ENCODE results near the gene EPB41L4B.

The EPB41L4B gene

DNA sequence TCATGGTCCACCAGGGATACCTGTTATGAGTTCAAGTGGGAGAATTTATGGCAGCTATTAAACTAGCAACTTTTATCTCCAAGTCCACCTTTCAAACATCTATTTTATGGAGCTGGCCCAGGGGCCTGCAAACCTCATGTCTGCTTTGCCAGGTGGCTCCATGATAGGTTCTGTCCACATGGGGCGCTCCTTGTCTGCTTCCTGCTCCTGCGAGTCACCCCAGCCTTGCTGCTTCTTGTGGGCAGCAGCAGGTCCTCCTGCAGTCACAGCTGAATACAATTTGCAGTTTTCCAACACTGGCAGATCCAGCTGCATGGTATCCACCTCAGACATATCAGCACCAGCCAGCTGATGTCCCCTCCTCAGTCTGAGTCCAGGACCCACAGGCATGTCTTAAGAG, 114.2 kb downstream of the EPB41L4B start:
- in situ Hi-C loops (cut with MboI; ENCODE audit: low sequenced_read_pairs), result no loop called here

DNA sequence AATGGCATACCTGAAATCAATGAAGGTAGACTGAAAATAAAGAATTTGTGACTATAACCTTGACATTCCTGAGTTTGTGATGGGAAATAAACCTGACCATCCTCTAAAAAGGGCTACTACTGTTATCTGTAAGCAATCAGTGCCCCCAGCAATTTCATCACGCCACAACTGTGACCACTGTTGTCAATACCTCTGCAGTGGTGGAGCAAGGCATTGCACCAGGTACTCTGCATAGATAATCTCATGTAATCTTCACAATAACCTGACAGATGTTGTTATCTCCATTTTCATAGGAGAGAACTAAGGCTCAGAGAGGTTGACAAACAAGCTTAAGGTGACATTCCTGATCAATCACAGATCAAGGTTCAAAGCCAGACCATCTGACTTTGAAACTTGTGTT, 115.3 kb downstream of the EPB41L4B start:
- in situ Hi-C loops (cut with MboI; ENCODE audit: low sequenced_read_pairs), result no loop called here

DNA sequence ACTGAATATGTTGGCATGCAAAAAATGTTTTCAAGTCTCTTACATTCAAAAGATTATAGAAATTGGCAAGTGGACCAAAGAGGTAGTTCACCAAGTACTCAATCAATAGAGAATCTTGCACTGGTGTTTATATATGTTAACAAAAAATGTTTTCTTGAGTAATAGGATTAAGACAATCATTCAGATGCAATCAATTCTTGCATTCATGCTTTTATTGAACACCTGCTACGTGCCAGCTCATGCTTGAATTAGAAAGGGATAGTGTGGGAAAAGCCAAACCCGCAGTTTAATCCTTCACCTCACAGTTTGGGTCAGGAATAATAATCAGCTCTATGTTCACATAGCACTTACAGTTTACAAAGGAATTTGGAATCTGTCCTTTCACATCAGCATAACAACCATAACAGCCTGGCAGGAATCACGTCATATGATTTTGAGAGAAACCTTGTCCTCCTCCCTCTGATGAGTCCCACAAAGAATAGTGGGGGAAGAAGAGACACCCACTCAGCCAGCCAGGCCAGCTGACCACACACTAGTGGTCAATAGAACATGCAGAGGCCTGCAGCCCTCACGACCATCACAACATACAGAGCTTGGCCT, 117.0 kb downstream of the EPB41L4B start:
- in situ Hi-C loops (cut with MboI; ENCODE audit: low sequenced_read_pairs), result no loop called here

DNA sequence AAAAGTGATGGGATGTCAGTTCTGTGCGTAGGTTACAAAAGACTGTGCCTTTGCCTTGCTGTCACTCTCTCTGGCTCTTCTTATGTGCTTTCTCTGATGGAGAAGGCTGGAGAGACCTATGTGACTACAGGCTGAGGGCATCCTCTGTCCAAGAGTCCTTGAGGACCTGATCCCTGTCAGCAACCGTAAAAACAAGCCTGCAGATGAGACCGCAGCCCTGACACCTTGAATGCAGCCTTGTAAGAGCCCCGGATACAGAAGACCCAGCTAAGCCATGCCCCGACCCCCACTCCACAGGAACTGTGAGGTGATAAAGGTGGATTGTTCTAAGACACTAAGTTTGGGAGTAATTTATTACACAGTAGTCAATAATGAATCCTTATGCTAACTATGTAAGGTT, 121.2 kb downstream of the EPB41L4B start:
- in situ Hi-C loops (cut with MboI; ENCODE audit: low sequenced_read_pairs), result no loop called here

DNA sequence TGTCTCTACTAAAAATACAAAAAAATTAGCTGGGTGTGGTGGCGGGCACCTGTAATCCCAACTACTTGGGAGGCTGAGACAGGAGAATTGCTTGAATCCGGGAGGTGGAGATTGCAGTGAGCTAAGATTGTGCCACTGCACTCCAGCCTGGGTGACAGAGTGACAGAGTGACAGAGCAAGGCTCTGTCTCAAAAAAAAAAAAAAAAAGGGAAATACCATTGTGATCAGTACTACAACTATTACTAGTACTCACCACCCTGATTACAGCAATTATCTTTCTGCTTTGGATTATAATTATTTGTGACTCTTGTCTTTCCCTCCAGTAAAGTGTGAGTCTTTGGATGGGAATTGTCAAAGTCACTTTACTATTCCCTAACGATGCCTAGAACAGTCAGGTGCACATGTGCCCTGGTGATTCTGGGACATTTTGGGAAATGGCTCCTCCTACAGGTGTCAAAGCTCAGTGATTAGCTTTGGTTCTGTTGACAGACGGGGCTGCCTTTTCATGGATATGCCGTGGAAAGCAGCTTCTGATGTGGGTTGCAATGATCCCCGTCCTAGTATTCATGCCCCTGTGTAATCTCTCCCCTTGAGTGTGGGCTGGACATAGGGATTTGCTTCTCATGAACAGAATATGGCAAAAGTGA, 122.0 kb downstream of the EPB41L4B start:
- in situ Hi-C loops (cut with MboI; ENCODE audit: low sequenced_read_pairs), result no loop called here

DNA sequence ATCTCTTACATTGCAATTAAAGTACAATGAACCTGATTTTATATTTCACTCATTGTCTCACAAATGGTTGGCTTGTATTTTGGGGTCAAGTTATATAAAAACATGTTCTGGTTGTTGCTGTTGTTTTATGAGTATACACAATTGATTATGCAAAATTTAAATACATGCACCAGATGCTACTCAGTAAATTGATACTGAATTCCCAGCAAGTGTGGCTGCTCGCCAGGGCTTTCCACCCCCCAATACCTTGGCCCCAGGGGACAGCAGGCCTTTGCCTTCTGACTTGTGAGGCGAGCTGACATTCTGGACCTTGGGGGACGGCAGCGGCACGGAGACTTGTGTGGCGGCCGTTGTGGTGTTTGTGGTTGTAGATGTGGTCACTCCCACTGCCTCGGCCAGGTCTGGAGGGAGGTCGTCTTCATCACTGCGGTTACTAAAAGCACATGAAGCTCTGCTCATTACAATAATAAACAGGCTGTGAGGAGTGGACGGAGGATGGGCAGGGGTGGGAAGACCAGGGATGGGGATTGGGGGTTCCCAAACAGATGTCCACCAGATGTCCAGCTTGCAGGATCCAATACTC, 126.8 kb downstream of the EPB41L4B start:
- in situ Hi-C loops (cut with MboI; ENCODE audit: low sequenced_read_pairs), result no loop called here

DNA sequence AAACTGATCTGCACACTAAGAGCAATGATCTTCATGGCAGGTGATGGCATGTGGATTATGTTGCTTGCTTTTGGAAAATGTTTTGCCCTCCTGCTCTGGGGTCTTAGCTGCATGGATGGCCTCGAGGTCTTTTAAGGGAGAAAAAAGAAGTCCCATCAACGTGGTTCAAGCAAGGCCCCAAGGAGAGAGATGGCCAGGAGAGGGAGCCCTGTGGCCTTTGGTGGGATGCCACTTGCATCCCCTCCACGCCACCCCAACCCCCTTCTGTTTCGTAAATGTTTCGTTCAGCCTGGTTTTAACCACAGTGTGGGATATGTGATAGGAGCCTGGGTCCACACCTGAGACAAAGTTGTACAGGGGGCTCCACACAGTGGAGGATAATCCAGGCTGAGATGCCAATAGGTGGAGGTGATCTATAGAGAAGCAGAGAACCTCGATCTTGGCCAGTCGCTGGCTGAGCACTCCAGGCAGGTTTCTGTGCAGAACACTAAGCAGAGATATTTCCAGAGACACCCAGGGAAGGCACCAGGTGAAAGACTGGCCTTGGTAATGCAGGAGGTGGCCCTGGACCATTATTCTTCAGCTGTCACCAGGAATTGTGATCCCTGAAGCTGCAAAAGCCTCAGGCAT, 128.0 kb downstream of the EPB41L4B start:
- in situ Hi-C loops (cut with MboI; ENCODE audit: low sequenced_read_pairs), result no loop called here

DNA sequence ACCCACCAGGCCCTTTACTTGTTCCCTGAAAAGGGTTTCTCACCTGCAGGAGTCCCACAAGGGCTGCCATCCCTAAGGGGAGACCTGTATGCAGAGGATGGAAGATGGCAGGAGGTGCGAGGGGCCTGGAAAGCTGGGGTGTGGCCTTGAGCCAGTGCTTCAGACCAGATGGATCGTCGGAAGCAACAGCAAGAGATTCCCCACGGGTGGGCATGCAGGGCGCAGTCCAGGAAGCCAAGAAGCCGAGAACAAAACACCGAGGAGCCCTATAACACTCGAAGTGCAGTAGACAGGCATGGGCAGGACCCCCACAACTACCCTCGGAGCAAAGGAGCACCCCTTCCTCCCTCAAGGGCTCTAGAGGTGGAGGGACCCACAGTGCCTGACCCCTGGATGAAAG, 129.1 kb downstream of the EPB41L4B start:
- in situ Hi-C loops (cut with MboI; ENCODE audit: low sequenced_read_pairs), result no loop called here

DNA sequence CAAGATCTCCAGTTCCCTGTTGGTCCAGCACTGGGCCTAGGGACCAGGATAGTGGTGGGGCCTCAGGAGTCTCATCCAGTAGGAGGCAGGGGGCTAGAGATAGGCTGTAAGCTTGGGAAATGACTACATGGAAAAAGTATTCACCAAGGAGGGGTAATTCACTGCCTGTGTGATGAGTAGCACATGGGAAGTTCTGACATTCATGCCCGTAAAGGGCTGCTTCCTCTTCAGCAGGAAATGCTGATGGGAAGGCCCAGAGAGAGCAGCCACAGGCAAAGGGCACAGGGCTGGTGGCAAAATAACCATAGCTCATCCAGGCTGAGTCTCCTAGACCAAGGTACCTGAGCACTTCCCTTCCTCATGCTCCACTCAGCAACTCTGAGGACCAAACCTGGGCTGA, 130.7 kb downstream of the EPB41L4B start:
- in situ Hi-C loops (cut with MboI; ENCODE audit: low sequenced_read_pairs), result no loop called here

DNA sequence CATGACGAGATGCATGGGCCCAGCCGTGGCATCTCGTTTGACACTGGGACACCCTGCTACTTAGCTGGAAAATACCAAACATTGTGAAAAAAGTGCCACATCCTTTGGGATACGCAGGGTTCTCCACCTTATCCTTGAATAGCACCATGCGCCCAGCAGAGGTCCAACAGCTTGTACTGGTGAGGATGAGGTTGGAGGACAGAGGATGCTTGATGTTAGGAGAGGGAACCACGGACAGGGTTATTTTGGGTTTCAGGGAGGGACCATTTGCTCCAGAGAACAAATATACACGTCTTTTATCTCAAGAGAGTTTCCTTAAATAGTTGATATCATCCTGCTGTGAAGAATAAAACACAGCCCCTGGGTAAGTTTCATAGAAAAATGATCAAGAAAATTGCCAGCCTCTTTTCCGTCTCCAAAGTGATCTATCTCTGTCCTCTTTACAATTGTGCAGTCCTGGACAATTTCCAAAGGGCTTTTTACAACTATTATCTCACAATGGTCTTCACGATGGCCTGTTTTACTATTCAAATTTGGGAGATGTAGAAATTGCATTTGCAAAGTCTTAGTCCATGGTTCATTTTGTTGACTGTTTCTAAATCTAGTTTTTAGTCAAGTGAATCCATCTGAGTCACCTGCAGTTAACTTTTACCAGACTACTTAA, 133.9 kb downstream of the EPB41L4B start:
- in situ Hi-C loops (cut with MboI; ENCODE audit: low sequenced_read_pairs), result no loop called here

DNA sequence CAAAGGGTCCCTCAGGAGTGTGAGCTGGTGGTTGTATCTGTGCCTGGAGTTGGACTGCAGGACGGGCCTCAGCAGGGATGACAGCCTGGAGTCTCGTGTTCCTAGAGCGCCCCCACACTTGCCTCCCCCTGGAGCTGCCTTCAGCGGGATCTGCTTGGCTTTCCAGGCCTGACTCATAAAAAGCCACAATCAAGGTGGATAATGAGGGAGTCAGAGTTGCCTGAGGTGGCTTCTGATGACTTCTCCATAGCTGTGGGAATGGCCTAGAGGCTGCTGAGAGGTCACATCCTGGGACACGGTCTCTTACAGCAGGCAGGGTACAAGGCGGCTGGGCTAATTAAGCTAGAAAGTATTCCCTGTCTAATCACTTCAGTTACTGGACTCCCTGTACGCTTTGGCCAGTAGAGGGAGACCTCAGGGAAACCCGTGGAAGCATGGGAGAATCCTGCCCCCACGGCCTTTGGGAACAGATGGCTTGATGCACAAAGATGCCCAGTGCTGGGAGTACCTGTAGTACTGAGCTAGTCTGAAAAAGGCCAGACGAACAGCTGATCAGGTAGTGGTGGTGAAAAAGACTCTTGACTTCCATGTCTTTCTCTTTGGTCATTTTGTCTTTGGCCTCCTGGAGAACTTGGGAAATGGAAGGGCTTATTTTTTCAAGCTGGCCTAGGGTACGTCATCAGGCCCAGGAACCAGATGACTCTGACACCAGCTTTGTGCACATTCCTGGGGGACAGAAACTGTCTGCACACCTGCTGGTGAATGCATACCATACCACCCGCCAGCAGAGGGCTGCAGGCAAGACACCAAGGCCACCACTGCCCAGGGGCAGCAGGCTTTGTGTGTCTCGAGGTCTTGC, 137.7 kb downstream of the EPB41L4B start:
- in situ Hi-C loops (cut with MboI; ENCODE audit: low sequenced_read_pairs), result no loop called here

DNA sequence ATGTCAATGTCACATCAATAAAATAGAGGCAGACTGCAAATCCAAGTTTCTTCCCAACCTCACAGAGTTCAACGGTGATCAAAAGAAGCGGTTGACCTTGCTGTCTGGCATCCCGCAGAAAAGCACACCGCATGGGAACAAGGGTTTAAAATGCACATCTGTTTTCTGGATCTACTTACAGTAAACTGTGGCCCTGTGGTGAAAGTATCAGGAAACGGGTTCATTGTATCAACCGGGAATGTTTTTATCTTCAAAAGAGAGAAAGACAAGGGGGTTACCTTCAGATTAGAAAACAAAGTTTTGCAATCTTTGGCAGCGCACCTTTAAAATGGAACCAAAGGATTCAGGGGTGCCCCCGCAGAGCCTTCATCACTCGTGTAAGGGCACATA, 138.3 kb downstream of the EPB41L4B start:
- in situ Hi-C loops (cut with MboI; ENCODE audit: low sequenced_read_pairs), result no loop called here

DNA sequence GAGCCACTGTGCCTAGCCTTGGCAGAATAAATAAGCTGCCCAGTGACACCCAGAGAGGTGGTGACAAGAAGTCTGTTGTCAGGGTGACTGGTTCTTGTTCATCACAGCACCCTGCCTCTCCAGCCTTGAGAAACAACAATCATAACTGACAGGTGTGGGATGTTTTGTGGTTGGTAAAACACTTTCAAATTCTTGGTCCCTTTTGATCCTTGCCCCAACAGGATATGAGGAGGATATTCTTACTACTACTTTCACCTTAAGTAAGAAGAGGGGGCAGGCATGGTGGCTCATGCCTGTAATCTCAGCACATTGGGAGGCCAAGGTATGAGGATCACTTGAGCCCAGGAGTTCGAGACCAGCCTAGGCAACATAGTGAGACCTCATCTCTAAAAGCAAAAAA, 139.6 kb downstream of the EPB41L4B start:
- in situ Hi-C loops (cut with MboI; ENCODE audit: low sequenced_read_pairs), result no loop called here

DNA sequence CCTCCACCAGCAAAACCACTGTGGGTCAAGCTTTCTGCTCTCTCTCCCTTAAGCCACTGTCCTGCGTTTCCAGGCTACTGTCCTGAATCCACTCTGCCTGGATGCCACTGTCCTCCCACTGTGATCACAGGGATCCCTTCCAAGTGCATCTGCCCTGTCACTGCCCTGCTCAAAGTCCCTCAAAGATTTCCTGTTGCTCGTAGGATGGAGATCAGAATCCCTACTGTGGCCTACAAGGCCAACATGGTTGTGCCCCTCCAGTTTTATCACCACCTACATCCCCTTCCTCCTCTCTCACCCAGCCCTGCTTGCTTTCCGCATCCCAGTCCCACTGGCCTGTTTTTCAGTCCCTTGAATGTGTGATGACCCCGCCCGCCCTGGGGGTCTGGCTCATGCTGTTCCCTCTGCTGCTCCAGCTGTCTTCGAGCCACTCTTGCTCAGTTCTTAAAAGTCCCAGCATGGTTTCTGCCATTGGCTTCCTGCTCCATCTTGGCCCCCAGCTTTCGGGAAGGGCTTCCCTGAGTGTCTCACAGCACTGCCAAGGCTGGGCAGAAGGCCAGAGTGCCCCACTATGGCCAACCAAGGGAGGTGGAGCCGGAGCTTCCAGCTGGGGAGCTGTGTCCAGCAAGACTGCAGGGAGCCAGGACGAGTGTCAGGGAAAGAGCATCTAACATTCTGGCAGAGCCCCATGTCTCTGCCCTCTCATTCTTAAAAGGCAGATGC, 140.9 kb downstream of the EPB41L4B start:
- in situ Hi-C loops (cut with MboI; ENCODE audit: low sequenced_read_pairs), result no loop called here

DNA sequence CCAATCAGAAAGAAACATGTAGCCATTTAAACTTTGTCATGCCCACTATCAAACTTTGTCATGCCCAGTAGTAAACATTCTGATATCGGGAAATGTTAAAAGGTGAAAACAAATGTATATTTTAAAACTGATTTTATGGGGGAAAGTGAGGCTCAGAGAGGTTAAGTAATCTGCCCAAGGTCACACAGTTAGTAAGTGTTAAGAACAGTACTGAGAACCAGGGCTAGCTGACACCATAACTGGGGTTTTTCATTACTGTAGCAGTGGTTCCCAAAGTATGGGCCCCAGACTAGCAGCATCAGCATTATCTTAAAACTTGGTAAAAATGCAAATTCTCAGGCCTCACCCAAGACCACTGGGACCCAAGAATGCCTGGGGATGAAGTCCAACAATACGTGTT, 143.9 kb downstream of the EPB41L4B start:
- in situ Hi-C loops (cut with MboI; ENCODE audit: low sequenced_read_pairs), result no loop called here

DNA sequence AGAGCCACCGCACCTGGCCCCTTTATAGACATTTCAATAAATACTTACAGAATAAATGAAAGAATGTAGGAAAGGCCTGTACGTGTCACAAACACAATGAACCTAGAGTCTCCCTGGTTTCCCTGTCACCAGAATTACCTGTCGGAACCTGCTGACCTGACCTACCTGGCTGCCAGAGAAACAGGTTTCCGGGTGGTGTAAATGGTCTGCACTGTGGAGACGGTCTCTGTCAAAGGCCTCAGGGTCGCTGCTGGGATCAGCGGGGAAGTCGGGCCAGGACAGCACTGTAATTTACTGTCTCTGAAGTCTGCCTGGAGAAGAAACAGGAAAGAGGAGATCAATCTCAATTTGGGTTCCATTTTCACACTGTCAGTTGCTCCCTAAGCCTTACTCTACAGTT, 144.5 kb downstream of the EPB41L4B start:
- in situ Hi-C loops (cut with MboI; ENCODE audit: low sequenced_read_pairs), result no loop called here

DNA sequence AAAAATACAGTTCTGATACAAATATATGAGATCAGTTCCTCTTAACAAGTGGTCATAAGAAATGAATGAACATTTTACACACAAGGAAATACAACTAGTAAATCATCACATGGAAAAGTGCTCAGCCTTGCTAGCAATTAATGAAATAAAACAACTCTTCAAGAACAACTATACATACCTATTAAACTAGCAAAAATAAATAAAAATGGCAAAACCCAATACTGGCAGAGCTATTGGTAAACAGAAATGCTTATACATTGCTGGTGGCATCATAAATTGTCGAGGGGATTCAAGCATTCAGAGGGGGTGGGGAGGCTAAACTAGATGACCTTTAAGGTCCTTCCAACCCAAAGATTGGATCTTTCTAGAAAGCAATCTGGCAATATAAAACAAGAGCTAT, 147.9 kb downstream of the EPB41L4B start:
- in situ Hi-C loops (cut with MboI; ENCODE audit: low sequenced_read_pairs), result no loop called here

DNA sequence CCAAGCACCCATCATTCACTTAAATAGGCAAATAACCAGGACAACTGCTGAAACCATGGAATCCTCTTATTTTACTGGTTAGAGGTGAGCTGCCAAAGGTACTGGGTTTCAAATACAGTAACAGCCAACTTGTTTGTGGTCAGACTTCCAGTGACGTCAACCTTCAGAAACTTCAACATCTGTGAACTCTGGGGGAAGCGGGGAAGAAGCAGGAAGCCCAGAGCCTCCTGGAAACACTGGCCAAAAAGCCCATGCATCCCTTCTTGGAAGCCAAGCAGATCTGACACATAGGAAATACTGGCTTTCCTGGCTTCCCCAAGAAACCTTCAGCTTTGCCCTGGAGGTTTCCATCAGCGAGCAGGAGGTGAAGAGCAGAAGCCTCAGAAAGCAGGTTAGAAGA, 148.9 kb downstream of the EPB41L4B start:
- in situ Hi-C loops (cut with MboI; ENCODE audit: low sequenced_read_pairs), result no loop called here

DNA sequence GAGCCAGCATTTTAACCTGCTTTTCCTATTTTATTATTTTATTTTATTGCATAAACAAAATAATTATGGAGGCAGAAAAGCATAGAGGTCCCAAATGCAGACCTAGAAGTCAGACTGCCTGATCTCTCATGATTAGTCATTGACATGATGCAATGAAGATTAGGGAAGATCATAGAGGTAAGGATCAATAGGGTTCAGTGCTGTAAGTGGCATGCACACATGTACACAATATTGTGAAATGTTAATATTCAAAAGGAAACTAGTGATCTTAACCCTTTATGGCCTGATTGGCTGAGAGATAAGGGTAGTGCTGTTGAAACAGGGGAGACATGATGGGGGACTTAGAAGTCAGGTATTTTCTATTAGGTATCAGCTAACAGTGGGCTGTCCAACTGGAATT, 152.7 kb downstream of the EPB41L4B start:
- in situ Hi-C loops (cut with MboI; ENCODE audit: low sequenced_read_pairs), result no loop called here

DNA sequence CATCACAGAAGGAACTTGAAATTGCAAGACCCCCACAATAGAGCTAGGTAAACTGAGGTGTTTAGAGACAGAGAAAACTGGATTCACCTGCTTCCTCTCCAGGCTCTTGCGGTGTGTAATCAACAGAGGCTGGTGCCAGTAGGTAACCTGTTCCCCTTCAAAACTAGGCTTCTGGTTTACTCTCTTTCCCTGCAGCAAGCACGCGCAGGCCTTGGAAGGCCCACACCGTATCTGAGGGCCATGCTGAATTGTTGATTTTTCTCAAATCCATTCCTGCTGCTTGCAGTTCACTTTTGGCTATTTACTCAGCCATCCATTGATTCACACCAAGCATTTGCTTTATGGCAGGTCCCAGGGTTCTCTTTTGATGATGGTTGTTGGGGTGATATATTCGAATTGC, 153.1 kb downstream of the EPB41L4B start:
- in situ Hi-C loops (cut with MboI; ENCODE audit: low sequenced_read_pairs), result no loop called here

Data from hTERT RPE-1 (cell line).